Measurements from ENCODE around the gene CD200R1.

Gene CD200R1

DNA sequence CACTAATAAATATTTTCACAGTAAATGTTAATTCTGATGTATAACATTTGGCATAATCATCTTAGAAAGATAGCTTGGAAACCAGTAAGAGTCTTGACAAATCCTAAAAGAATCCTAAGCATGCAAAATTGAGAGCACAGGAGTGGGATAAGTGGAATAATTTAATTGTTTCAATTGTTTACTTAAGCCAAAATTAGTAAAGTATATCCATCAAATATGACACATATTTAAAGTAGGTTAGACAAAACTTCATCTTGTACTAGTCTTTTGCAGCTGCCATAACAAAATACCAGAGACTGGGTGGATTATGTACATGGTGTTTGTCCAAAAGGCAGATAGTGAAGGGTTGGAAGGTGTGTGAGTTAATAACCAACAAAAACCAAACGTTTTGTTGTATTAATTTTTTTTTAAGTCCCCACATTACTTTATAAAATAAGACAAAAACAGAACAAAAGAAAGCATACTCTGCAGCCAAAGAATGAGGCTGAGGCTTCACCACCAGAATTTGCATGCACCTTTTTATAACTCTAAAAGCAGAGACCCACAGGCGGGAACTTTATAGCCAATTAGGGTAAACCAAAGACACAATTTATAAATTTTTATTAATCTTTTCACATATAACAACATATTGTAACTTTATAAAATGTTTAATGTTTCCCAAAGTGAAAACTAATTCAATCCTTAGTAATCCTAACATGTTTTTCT lies 86.4 kb downstream of the CD200R1 start:
- no peak for DNase-seq (ENCODE audit: low read depth in 2 of 2)

DNA sequence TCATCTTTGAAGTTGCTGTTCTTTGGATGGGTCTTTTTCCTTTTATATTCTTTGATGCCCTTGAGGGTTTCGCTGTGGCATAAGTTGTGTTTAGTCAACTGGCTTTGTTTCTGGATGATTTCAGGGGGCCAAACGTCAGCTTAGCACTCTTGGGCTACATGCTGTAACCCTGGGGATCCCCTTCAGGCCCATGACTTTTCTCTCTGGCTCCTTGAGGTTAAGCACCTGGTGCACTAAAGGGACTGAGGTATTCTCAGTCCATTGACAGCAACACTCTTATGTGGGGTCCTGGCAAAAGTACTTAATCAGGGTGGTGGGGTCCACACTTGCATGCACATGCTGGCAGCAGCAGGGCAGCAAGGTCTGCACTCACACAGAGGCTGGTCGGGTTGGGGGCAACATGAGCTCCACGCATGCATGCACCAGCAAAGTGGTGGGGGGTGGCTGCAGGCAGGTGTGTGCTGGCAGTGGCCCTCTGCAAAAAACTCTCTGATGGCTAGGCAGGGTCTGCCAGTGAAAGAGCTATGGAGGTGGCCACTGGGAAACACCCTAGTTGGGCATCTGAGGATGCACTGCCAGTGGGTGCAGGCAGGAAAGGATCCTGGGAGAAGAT lies 90.1 kb downstream of the CD200R1 start:
- no peak for DNase-seq (ENCODE audit: low read depth in 2 of 2)

DNA sequence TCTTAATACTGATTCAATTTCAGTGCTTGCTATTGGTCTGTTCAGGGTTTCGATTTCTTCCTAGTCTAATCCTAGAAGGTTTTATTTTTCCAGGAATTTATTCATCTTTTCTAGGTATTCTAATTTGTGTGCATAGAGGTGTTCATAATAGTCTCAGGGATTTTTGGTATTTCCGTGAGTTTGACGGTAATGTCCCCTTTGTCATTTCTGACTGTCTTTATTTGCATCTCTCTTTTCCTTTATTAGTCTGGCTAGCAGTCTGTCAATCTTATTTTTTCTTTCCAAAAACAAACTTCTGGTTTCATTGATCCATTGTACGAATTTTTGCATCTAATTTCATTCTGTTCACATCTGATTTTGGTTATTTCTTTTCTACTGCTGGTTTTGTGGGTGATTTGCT lies 93.0 kb downstream of the CD200R1 start:
- DNase-seq (ENCODE audit: low read depth in 2 of 2) = no peak

DNA sequence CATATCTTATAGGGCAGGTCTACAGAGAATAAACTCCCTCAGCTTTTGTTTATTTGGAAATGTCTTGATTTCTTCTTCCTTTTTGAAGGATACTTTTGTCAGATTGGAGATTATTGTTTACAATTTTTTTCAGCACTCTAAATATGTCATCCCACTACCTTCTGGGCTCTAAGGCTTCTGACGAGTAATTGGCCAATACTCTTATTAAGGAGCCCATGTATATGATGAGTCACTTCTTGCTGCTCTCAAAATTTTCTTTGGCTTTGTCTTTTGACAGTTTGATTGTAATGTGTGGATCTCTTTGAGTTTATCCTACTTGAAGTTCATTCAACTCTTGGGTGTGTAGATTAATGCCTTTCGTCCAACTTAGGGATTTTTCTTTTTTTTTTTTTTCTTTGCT lies 99.3 kb downstream of the CD200R1 start:
- no peak for DNase-seq (ENCODE audit: low read depth in 2 of 2)

DNA sequence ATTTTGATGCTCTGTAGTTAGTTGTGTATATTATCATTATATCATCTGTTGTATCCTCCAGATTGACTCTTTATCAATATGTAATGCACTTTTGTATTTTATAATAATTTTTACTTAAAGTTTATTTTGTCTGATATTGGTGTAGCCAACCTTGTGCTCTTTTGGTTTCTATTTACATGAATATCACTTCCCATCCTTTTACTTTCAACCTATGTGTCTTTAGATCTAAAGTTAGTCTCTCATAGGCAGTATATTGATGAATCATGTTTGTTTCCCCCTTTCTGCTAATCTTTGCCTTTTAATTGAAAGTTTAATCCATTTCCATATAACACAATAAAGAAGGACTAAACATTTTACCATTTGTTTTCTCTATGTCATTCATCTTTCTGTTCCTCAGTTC lies 100.2 kb downstream of the CD200R1 start:
- no peak for DNase-seq (ENCODE audit: low read depth in 2 of 2)

DNA sequence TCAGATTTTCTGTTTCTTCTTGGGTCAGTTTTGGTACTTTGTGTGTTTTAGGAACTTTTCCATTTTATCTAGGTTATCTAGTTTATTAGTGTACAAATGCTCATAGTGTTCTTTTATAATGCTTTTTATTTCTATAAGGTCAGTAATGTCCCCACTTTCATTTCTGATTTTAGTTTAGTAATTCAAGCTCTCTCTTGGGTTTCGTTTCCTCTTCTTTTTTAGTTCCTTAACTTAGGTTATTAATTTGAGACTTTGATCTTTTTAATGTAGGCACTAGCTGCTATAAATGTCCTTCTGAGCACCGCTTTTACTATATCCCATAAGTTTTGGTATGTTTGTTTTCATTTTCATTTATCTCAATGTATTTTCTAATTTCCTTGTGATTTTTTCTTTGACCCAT lies 101.3 kb downstream of the CD200R1 start:
- no peak for DNase-seq (ENCODE audit: low read depth in 2 of 2)

DNA sequence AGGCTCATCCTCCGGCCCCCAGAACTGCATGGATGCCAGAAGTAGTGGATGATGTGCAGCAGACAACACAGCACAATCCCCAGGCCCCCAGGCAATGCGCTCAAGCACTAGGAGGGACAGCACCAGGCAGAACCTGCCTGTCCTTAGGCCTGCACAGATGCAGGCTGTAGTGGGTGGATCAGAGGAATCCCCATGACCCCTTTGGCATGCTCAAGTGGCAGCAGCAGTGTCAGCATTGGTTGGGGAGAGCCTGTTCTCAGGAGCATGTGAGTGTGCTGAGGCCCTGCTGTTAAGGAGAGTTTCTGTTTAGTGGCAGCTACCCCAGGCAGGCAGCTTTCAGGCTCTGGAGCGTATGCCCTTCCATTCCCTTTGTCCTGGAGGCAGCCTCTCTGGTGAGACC lies 103.2 kb downstream of the CD200R1 start:
- no peak for DNase-seq (ENCODE audit: low read depth in 2 of 2)

All from stimulated activated CD8-positive, alpha-beta memory T cell treated with anti-CD3 and anti-CD28 coated beads, Interleukin-7, amount 100 ng/mL, for 4 hours (primary cell).